Measurements from ENCODE around the gene SERPINB1.
"Not testable (repeated sequence)": the region's sequence is repeated elsewhere in the genome, so short reads cannot be mapped to it uniquely, and the experiment has no call there.

SERPINB1 gene

DNA sequence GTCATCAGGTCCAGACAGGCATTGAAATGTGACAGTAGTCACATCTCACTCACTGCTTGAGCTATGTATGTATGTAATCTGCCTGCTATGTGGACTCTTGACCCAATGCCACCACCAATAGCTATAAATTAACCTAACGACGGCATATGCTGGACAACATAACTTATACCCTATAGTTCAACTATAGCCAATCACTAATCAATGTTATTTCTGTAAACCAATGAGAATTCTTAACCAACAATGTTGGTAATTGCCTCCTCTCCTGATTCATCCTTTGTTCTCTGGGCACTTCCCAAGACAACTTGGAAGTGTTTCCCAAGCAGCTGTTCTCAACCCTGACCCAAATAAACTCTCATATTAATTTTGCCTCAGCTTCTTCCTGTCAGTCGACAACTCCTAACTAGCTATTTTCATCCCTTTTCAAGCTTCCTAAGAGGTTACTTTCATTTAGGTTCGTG is 24.1 kb upstream of the SERPINB1 start:
- DNase-seq (ENCODE audit: low spot score) = no peak

DNA sequence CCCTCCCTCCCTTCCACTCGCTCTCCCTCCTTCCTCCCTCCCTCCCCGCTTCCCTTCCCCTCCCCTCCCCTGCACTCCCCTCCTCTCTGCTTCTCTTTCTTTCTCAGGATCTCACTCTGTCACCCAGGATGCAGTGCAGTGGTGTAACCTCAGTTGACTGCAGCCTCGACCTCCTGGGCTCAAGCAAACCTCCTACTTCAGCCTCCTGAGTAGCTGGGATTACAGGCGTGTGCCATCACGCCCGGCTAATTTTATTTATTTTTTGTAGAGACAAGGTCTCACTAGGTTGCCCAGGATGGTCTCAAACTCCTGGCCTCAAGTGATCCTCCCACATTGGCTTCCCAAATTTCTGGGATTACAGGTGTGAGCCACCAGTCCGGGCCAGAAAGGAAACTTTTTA is 23.6 kb upstream of the SERPINB1 start:
- DNase-seq (ENCODE audit: low spot score) = no peak

DNA sequence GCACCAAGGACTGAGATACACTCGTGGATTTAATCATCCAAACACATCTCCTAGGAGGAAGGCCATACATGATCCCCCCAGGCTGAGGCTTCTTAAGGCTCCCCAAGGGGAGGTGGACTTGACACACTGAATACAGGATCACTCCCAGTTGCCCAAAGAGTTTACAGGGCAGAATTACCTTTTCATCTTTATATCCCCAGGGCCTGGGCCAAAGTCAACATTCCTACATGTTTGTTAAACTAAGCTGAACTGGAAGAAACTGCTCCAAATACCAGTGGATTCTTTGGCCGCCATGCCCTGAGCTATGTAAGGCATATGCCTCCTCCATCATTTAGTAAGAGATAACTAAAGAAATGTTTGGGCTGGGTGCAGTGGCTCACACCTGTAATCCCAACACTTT is 22.2 kb upstream of the SERPINB1 start:
- DNase-seq (ENCODE audit: low spot score) = no peak

DNA sequence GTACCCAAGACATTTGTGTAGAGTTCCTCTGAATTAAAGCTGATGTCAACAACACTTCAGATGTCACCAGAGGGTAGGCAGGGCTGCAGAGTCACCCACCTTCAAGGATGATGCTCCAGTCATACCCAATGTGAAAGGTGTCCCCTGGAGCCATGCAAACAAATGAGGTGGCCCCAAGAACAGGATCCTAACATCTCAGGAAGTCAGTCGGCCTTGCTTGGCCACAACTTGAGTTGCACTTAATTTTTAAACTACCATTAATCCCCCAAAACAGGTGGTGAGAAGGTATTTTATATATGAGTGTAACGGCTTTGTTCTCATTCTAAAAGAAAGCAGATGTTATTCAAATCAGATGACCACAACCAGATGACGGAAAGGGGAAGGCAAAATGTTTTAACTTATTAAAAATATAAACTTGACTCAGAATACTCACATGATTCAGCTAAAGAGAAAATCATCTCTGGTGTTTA is 21.1 kb upstream of the SERPINB1 start:
- DNase-seq (ENCODE audit: low spot score) = no peak

- DNase-seq (ENCODE audit: low spot score) = no peak
These were observed 20.1 kb upstream of the SERPINB1 start for GRCh38 chr6:2861822-2862164.

DNA sequence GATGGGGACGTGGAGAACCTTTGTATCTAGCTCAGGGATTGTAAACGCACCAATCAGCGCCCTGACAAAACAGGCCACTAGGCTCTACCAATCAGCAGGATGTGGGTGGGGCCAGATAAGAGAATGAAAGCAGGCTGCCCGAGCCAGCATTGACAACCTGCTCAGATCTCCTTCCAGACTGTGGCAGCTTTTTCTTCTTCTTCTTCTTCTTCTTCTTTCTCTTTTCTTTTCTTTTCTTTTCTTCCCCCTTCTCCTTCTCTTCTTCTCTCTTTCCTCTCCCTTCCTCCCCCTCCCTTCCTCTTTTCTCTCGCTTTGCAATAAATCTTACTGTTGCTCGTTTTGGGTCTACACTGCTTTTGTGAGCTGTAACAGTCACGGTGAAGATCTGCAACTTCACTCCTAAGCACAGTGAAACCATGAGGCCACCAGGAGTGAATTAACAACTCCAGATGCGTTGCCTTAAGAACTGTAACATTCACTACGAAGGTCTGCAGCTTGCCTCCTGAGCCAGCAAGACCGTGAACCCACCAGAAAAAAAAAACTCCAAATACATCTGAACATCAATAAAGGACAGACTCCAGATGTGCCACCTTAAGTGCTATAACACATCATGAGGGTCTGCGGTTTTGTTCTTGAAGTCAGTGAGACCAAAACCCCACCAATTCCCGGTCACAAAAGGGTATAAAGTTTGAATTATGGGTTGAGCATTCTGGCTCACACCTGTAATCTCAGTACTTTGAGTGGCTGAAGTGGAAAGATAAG is 19.6 kb upstream of the SERPINB1 start:
- no peak for DNase-seq (ENCODE audit: low spot score)

- not testable (repeated sequence) for DNase-seq (ENCODE audit: low spot score)
These were observed 19.0 kb upstream of the SERPINB1 start for GRCh38 chr6:2860706-2861059.

DNA sequence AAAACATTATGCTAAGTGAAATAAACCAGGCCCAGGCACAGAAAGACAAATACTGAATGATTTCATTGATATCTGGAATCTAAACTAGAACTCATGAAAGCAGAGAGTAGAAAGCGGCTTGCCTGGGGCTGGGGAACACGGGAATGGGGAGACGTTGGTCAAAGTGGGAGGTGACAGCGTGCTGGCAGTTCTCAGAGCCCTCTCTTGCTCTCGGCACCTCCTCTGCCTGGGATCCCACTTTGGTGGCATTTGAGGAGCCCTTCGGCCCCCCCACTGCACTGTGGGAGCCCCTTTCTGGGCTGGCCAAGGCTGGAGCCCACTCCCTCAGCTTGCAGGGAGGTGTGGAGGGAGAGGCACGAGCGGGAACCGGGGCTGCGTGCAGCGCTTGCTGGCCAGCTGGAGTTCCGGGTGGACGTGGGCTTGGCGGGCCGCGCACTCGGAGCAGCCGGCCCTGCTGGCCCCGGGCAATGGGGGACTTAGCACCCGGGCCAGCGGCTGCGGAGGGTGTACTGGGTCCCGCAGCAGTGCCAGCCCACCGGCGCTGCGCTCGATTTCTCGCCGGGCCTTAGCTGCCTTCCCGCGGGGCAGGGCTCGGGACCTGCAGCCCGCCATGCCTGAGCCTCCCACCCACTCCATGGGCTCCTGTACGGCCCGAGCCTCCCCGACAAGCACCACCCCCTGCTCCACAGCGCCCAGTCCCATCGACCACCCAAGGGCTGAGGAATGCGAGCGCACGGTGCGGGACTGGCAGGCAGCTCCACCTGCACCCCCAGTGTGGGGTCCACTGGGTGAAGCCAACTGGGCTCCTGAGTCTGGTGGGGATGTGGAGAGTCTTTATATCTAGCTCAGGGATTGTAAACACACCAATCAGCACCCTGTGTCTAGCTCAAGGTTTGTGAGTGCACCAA is 18.4 kb upstream of the SERPINB1 start:
- not testable (repeated sequence) for DNase-seq (ENCODE audit: low spot score)

DNA sequence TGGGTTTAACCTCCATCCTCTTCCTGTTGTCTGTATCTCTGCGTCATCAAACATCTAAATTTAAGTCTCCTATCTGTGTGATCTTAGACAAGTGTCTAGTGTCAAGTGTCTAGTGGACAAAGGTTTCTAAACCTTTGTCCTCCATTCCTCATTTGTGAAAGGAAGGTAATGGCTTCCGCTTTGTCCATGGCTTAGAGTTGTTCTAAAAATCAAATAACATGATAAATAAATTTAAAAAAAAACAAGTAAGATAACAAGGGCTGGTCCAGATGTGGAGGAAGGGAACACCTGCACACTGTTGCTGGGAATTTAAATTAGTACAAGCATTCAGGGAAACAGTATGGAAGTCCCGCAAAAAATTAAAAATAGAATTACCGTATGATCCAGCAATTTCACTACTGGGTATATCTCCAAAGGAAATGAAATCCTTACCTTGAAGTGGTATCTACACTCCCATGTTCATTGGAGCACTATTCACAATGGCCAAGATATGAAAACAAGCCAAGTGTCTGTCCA is 17.6 kb upstream of the SERPINB1 start:
- no peak for DNase-seq (ENCODE audit: low spot score)

DNA sequence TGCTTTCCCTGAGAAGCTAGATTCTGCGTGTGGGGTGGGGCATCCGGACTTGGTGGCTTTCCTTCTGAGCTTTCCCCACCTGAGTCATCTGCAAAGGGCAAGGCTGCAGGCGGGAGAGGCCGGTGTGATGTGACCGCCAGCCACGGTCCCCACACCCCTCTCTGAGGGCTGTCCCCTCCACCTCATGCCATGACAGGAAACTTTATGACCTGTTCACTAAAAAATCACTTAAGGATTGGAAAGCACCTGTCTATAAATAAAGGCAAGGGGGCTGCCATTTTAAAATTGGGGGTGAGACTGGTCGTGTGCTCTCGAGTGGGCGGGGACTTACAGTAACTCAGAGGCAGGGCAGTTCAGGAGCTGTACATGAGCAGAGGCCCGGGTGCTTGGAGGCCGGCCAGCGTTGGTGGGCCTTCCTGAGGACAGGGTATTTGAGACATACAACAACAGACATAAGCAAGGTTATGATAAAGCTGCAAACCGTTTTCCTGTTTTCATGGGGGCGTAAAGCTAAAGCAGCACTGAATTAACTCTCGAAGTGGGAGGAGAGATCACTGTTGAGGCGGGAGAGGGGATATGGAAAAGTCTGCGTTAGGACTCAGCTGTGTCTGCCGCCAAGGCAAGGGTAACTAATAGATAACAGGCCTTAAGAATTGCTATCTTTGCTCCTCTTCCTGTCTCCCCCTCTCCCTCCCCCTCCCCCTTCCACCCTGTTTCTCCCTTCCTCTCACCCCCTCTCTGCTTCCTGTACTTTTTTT is 16.1 kb upstream of the SERPINB1 start:
- DNase-seq (ENCODE audit: low spot score) = no peak

DNA sequence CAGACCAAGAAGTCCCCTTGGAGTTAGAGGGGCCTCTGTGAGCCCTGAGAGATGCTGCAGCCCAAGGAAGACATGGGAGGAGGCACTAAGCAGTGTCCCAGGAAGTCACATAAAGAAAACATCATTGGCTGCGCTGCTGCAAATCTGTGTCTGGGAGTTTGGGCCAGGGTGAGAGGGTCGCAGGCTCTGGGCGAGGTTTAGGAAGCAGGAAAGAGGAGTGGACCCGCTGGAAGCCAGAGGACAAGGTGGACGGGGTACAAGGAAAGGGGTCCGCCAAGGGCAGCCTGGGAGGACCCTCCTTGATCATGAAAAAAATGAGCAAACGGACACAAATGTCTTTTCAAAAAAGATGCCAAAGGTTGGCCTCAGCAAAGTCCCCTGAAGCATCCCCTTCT is 15.5 kb upstream of the SERPINB1 start:
- DNase-seq (ENCODE audit: low spot score) = no peak

DNA sequence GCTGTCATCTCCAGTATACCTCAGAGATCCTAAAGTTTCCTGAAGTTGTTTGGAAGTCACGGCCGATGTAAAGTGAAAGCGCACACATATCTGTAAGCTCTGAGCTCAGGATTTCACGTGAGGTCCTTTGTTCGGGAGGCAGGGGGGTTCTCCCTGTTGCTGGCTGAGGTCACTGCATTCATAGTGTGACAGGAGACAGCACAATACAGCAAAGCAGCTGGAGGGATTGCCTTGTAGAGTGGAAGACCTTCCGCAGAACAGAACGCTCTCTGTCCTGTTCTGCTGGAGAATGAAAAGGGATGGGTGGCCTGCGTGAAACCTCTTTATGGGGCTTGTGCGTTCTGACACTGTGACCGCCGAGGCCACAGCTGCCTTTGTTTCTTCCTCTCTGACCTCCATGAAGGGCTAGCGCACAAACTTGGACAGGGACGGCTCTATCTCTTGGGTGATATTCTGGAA is 13.4 kb upstream of the SERPINB1 start:
- DNase-seq (ENCODE audit: low spot score) = no peak

- no peak for DNase-seq (ENCODE audit: low spot score)
These were observed 12.8 kb upstream of the SERPINB1 start for GRCh38 chr6:2854396-2854982.

DNA sequence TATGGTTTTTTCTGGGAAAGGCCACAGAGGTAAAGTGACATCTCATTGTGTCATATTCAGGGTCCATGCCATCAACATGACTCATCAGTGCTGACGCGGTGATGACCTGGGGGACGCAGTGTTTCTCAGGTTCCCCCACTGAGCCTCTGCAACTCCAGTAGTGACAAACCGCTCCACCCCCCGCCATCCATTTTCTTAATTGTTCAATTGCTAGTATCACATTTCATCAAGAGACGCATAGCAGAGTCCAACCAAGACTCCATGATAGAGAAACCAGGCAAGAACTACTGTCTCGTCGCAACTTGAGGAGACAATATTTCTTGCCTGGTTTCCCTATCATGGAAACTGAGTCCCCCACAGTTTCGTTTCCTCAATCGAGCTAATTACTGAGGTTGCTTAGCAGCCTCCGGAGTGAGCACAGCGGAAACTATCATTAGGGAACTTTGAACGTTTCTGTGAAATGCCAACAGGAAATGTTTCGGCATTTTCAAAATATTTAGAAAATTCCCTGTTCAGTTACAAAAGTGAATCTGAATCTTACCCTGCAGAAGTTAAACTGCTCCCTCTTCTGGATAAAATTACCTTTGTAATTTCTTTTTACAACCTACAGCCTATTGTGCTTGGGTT is 12.2 kb upstream of the SERPINB1 start:
- peak; percentile 74 for DNase-seq (ENCODE audit: low spot score)

GRCh38 chr6:2853378-2853768 is 11.7 kb upstream of the SERPINB1 start:
- not testable (repeated sequence) for DNase-seq (ENCODE audit: low spot score)

GRCh38 chr6:2852921-2853322 is 11.3 kb upstream of the SERPINB1 start:
- DNase-seq (ENCODE audit: low spot score) = no peak

- no peak for DNase-seq (ENCODE audit: low spot score)
These were observed 10.8 kb upstream of the SERPINB1 start for GRCh38 chr6:2852514-2852855.

- DNase-seq (ENCODE audit: low spot score) = no peak
These were observed 10.3 kb upstream of the SERPINB1 start for GRCh38 chr6:2851727-2852513.

DNA sequence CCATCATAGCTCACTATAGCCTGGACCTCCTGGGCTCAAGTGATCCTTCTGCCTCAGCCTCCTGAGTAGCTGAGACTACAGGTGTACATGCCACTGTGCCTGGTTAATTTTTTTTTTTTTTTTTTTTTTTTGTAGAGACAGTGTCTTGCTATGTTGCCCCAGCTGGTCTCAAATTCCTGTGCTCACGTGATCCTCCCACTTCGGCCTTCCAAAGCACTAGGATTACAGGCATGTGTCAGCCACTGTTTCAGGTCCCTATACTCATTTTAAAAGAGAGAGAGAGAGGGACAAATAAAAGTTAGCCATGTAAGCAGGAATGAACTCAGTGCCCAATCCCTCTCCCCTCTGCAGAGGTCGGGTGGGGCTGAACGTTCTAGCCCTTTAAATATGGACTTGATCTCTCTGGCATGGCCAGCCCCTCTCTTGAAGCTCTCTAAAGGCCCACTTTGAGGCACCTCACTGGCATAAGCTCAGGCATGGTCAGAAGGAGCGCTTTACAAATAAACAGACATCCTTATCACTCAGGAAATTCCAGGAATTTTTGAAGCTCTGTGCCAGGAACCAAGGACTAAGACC is 9.0 kb upstream of the SERPINB1 start:
- no peak for DNase-seq (ENCODE audit: low spot score)

DNA sequence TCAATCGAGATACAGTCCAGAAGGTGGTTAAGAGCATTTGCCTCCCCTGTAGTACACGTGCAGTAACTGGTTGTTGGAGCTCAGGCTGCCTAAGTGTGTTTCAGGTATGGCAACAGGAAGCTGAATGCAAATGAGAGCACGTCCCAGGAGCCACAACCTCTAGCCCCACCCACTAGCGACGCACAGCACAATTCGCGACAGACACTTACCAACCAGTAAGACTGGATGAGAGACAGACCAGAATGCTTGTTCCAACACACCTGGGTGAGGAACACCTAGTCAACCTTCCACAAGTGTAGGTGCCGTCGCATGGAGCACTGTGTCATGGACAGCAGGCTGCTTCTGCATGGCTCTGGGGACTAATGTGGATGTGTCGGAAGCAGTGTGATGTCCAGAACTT is 7.2 kb upstream of the SERPINB1 start:
- no peak for DNase-seq (ENCODE audit: low spot score)
